Measurements from ENCODE around the gene MAP3K2.

- no peak for TF ChIP-seq MAX (IDR thresholded peaks at IDR 0.05)
- TF ChIP-seq CTCF (IDR thresholded peaks at IDR 0.05; ENCODE audit: low read depth, low read length, missing input control), result no peak
- no peak for TF ChIP-seq YY1 (IDR thresholded peaks at IDR 0.05)
- TF ChIP-seq GABPA (IDR thresholded peaks at IDR 0.05 in 1 of 2, conservative IDR thresholded peaks at IDR 0.05 in 1 of 2), result no peak
- TF ChIP-seq SP1 (IDR thresholded peaks at IDR 0.05), result no peak
- TF ChIP-seq RXRA (IDR thresholded peaks at IDR 0.05), result no peak
- TF ChIP-seq NR2F2 (IDR thresholded peaks at IDR 0.05), result no peak
- no peak for TF ChIP-seq EGR1 (IDR thresholded peaks at IDR 0.05; ENCODE audit: low read depth in 2 of 2)
- TF ChIP-seq TAF1 (conservative IDR thresholded peaks at IDR 0.05), result no peak
- TF ChIP-seq REST (IDR thresholded peaks at IDR 0.05), result no peak
- no peak for TF ChIP-seq HNF4A (conservative IDR thresholded peaks at IDR 0.05)
These were observed 132.6 kb downstream of the MAP3K2 start for GRCh38 chr2:127255146-127255545.

Measured in liver (tissue), 3 donors.